ENCODE data around the gene CUZD1.

CUZD1 gene

GRCh38 chr10:122845783-122846332 lies at the start of gene CUZD1:
CUZD1 (minus strand) TSS chr10:122845857; CDS start chr10:122845843, 14 bp downstream.
- DNase-seq (ENCODE audit: low read depth) = no peak
- TF ChIP-seq, protein P1, sequence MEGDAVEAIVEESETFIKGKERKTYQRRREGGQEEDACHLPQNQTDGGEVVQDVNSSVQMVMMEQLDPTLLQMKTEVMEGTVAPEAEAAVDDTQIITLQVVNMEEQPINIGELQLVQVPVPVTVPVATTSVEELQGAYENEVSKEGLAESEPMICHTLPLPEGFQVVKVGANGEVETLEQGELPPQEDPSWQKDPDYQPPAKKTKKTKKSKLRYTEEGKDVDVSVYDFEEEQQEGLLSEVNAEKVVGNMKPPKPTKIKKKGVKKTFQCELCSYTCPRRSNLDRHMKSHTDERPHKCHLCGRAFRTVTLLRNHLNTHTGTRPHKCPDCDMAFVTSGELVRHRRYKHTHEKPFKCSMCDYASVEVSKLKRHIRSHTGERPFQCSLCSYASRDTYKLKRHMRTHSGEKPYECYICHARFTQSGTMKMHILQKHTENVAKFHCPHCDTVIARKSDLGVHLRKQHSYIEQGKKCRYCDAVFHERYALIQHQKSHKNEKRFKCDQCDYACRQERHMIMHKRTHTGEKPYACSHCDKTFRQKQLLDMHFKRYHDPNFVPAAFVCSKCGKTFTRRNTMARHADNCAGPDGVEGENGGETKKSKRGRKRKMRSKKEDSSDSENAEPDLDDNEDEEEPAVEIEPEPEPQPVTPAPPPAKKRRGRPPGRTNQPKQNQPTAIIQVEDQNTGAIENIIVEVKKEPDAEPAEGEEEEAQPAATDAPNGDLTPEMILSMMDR (IDR thresholded peaks at IDR 0.05; ENCODE audit: control insufficient read depth, insufficient read depth, low read depth, low read length, missing control alignments) = no peak
- H3K4me3 ChIP-seq (ENCODE audit: control insufficient read depth, low read depth, low read length) = no peak within 1 kb of the TSS

- no peak overlapping the region for H3K4me3 ChIP-seq (ENCODE audit: control insufficient read depth, low read depth, low read length)
- TF ChIP-seq, protein P1 (IDR thresholded peaks at IDR 0.05; ENCODE audit: control insufficient read depth, insufficient read depth, low read depth, low read length, missing control alignments) = no peak
- DNase-seq (ENCODE audit: low read depth) = no peak
These were observed 48.7 kb upstream of the CUZD1 start for GRCh38 chr10:122894261-122894944.

DNA sequence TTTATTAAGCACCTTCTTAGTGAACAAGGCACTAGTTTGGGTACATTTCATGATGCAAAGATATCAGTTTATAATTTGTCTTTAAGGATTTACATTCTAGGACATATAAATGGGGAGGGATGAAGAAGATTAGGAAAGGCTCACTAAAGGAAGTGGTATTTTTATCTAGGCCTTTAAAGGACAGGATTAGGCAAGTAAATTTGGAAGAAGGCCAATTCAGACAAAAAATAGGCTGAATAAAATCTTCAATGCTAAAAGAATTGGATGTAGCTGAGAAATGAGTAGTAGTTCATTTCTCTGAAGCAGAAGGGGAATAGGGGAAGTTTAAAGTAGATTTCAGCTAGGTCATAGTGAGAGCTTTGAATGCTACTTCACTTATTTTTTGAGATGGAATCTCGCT lies 38.5 kb upstream of the CUZD1 start:
- DNase-seq (ENCODE audit: low read depth) = no peak
- TF ChIP-seq, protein P1 (IDR thresholded peaks at IDR 0.05; ENCODE audit: control insufficient read depth, insufficient read depth, low read depth, low read length, missing control alignments) = no peak

DNA sequence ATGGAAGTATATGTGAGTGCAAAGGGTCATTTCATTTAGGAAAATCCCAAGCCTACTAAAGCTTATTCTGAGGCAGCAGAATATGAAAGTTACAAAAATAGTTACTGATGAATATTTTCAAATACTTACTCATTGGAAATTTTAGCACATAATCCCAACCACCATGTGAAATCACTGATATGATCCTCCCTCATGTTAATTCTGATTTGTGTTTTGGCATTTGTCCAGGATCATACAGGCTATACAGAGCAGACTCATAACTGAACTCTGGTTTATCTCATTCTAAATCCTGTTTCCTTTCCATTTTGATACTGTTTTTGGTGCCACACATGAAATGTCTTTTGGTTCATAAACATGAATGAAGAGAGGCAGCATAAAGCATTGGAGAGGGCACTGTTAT lies 37.1 kb upstream of the CUZD1 start:
- TF ChIP-seq, protein P1 (IDR thresholded peaks at IDR 0.05; ENCODE audit: control insufficient read depth, insufficient read depth, low read depth, low read length, missing control alignments) = no peak
- no peak overlapping the region for H3K4me3 ChIP-seq (ENCODE audit: control insufficient read depth, low read depth, low read length)
- DNase-seq (ENCODE audit: low read depth) = no peak

More for the DNA sequence above, 38.5 kb upstream of the CUZD1 start:
- no peak overlapping the region for H3K4me3 ChIP-seq (ENCODE audit: control insufficient read depth, low read depth, low read length)

DNA sequence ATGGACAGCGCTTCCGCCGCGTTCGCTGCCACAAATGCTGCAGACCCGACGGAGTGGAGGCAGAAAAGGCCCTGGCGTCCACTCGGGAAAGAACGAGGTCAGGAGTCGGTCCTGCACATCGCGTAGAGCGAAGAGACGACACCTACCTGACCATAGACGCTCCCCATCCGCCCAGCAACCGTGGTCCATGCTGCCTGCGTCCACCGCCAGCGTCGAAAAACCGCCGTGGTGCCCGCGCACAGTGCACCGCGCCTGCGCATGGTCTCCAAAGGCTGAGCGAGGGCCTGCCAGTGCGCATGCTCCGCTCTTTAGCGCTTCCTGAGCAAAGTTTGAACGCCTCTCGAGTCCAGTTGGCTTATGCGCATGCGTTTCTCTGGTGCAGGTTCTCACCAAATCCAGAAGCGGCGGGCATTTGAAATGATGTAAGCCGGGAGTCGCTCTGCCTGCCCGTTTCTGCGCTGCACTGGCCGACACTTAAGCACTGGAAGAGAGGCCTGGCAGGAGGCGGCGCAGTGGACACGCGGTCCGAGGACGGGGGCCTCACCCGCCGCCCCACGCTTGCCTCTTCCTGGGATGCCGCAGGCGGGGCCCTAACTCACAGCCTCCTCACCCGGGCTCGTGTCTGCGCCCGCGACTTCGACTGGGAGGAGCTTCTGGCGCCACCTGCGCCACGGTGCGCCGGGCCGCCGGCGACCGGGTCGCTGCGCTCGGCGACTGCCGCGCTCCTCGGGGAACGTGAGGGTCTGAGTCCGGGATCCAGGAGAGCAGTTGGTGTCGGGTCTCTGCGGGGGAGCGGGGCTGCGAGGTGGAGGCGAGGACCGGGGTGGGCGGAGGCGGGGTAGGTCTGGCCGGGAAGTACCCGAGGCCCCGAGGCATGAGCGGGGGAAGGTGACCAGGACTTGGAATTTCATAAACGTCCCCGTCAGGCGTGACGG lies 33.9 kb upstream of the CUZD1 start, which contains the start of gene FAM24B:
Gene FAM24B, minus strand, starts transcription at position 243 of the 935 bp plus-strand sequence. CDS start 29,066 bp downstream, outside the sequence.
- TF ChIP-seq, protein P1 (IDR thresholded peaks at IDR 0.05; ENCODE audit: control insufficient read depth, insufficient read depth, low read depth, low read length, missing control alignments) = no peak
- H3K4me3 ChIP-seq (ENCODE audit: control insufficient read depth, low read depth, low read length) = peak within 1 kb of the TSS; percentile 54
- peak; percentile 81 for DNase-seq (ENCODE audit: low read depth)

DNA sequence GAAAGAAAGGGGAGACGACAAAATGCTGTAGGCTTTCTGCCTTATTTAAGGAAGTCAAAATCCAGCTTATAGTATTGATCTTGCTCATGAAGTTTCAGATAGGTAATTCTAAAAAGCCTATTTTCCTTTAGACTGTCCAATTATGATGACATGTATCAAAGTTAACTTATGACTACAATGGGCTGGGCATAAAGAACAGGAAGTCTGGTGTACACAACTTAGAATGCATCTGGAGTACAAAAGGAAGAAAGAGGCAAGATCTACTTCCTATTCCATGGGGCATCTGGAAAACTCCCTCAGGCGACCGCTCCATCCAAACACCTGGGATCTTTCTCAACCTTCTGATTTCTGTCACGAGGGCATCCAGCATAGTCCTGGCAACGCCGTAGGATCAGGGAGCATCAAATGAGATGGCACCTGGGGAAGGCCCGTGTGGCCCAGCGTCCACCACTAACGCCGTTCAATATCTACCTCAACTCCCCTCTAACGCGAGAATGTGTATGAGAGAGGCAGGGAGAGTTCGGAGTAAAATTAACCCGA lies 33.2 kb upstream of the CUZD1 start:
- no peak for DNase-seq (ENCODE audit: low read depth)
- peak overlapping the region; percentile 54 for H3K4me3 ChIP-seq (ENCODE audit: control insufficient read depth, low read depth, low read length)
- TF ChIP-seq, protein P1 (IDR thresholded peaks at IDR 0.05; ENCODE audit: control insufficient read depth, insufficient read depth, low read depth, low read length, missing control alignments) = no peak
